Measurements from ENCODE around the gene KIF26B. TPM values are rescaled to one million over a fixed set of nuclear protein-coding genes. Genes with fewer than 3 reads are reported as not detected.

The KIF26B gene
- total RNA-seq, 3 donors from 2014 or later = 0.14 to 3.2 (median 0.39) TPM

- Histone ChIP-seq H3K36me3 (ENCODE audit: low read depth) (no peaks in the 10 kb centered on the region), H3K4me1 (ENCODE audit: low read depth) (no peaks in the 10 kb centered on the region), H3K4me3 (no peak overlapping the region), H3K9me3 (no peaks in the 10 kb centered on the region)
- intact Hi-C loops (cut with DNase I, micrococcal nuclease) = no loop called here
- no peak for DNase-seq
- no peak for ATAC-seq
- TF ChIP-seq, protein P1, sequence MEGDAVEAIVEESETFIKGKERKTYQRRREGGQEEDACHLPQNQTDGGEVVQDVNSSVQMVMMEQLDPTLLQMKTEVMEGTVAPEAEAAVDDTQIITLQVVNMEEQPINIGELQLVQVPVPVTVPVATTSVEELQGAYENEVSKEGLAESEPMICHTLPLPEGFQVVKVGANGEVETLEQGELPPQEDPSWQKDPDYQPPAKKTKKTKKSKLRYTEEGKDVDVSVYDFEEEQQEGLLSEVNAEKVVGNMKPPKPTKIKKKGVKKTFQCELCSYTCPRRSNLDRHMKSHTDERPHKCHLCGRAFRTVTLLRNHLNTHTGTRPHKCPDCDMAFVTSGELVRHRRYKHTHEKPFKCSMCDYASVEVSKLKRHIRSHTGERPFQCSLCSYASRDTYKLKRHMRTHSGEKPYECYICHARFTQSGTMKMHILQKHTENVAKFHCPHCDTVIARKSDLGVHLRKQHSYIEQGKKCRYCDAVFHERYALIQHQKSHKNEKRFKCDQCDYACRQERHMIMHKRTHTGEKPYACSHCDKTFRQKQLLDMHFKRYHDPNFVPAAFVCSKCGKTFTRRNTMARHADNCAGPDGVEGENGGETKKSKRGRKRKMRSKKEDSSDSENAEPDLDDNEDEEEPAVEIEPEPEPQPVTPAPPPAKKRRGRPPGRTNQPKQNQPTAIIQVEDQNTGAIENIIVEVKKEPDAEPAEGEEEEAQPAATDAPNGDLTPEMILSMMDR (IDR thresholded peaks at IDR 0.05) = no peak
Measured at GRCh38 chr1:245685111-245685810, 530.5 kb downstream of the KIF26B start.

DNA sequence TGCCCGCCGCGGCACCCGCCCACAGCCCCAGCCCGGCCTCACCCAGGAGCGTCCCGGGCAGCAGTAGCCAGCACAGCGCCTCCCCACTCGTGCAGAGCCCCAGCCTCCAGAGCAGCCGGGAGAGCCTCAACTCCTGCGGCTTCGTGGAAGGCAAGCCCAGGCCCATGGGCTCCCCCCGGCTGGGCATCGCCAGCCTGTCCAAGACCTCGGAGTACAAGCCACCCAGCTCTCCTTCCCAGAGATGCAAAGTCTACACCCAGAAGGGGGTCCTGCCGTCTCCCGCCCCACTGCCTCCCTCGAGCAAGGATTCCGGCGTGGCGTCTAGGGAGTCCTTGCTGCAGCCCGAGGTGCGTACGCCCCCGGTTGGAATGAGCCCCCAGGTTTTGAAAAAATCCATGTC lies 531.2 kb downstream of the KIF26B start:
- intact Hi-C loops (cut with DNase I, micrococcal nuclease) = no loop called here
- H3K4me3 ChIP-seq = no peak overlapping the region
- no peaks in the 10 kb centered on the region for H3K36me3 ChIP-seq (ENCODE audit: low read depth)
- no peaks in the 10 kb centered on the region for H3K9me3 ChIP-seq
- TF ChIP-seq, protein P1 (IDR thresholded peaks at IDR 0.05) = no peak
- ATAC-seq = no peak
- no peak for DNase-seq
- no peaks in the 10 kb centered on the region for H3K4me1 ChIP-seq (ENCODE audit: low read depth)

DNA sequence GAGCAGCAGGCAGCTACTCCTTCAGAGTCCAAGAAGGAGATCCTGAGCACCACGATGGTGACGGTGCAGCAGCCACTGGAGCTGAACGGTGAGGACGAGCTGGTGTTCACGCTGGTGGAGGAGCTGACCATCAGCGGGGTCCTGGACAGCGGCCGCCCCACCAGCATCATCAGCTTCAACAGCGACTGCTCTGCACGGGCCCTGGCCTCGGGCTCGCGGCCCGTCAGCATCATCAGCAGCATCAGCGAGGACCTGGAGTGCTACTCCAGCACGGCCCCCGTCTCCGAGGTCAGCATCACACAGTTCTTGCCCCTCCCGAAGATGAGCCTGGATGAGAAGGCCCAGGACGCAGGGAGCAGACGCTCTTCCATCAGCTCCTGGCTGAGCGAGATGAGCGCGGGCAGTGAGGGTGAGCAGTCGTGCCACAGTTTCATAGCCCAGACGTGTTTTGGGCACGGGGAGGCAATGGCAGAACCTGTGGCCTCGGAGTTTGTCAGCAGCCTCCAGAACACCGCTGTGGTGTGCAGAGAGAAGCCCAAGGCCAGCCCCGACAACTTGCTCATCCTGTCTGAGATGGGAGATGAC lies 531.8 kb downstream of the KIF26B start:
- intact Hi-C loops (cut with DNase I, micrococcal nuclease) = no loop called here
- no peaks in the 10 kb centered on the region for H3K9me3 ChIP-seq
- H3K4me3 ChIP-seq = no peak overlapping the region
- DNase-seq = no peak
- H3K4me1 ChIP-seq (ENCODE audit: low read depth) = no peaks in the 10 kb centered on the region
- H3K36me3 ChIP-seq (ENCODE audit: low read depth) = no peaks in the 10 kb centered on the region
- no peak for ATAC-seq
- TF ChIP-seq, protein P1 (IDR thresholded peaks at IDR 0.05) = no peak

DNA sequence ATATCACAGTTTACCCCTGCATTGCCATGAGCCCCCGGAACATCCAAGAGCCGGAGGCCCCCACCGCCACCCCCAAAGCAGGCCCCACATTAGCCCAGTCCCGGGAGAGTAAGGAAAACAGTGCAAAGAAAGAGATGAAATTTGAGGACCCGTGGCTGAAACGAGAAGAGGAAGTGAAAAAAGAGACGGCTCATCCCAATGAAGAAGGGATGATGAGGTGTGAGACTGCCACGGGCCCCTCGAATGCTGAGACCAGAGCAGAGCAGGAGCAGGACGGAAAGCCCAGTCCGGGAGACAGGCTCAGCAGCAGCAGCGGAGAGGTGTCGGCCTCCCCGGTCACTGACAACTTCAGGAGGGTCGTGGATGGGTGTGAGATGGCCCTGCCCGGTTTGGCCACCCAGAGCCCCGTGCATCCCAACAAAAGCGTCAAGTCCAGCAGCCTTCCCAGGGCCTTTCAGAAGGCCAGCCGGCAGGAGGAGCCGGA lies 532.4 kb downstream of the KIF26B start:
- TF ChIP-seq, protein P1 (IDR thresholded peaks at IDR 0.05) = no peak
- Histone ChIP-seq H3K9me3 (no peaks in the 10 kb centered on the region), H3K4me3 (no peak overlapping the region), H3K36me3 (ENCODE audit: low read depth) (no peaks in the 10 kb centered on the region), H3K4me1 (ENCODE audit: low read depth) (no peaks in the 10 kb centered on the region)
- intact Hi-C loops (cut with DNase I, micrococcal nuclease) = no loop called here
- ATAC-seq (no peak), DNase-seq (no peak)

DNA sequence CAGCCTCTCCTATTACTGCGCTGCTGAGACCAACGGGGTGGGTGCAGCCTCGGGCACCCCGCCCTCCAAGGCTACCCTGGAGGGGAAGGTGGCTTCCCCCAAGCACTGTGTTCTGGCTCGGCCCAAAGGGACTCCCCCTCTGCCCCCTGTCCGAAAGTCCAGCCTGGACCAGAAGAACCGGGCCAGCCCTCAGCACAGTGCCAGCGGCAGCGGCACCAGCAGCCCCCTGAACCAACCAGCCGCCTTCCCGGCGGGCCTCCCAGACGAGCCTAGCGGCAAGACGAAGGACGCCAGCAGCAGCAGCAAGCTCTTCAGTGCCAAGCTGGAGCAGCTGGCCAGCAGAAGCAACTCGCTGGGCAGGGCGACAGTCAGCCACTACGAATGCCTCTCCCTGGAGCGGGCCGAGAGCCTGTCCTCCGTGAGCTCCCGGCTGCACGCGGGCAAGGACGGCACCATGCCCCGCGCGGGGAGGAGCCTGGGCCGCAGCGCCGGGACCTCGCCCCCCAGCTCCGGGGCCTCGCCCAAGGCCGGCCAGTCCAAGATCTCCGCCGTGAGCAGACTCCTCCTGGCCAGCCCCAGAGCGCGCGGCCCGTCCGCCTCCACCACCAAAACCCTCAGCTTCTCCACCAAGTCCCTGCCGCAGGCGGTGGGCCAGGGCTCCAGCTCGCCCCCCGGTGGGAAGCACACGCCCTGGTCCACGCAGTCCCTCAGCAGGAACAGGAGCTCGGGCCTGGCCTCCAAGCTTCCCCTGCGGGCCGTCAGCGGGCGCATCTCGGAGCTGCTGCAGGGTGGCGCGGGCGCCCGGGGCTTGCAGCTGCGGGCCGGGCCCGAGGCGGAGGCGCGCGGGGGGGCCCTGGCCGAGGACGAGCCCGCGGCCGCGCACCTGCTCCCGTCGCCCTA lies 533.1 kb downstream of the KIF26B start:
- H3K36me3 ChIP-seq (ENCODE audit: low read depth) = no peaks in the 10 kb centered on the region

More for the DNA sequence above, 533.1 kb downstream of the KIF26B start:
- no peaks in the 10 kb centered on the region for H3K4me1 ChIP-seq (ENCODE audit: low read depth)
- ATAC-seq (no peak), DNase-seq (no peak)
- intact Hi-C loops (cut with DNase I, micrococcal nuclease) = no loop called here
- TF ChIP-seq, protein P1 (IDR thresholded peaks at IDR 0.05) = no peak
- H3K4me3 ChIP-seq = no peak overlapping the region
- no peaks in the 10 kb centered on the region for H3K9me3 ChIP-seq
